H1 (cell line): Measurements from ENCODE around the gene CDCA3. TPM values are rescaled to one million over a fixed set of nuclear protein-coding genes. Genes with fewer than 3 reads are reported as not detected.
A peak's percentile ranks its signal among the peaks of the same experiment; 100 is the strongest.

Experiments
- ASH2L ChIP-seq: fragments of 200-600, 300-600 bp; sonication (generic); IDR thresholded peaks from one replicate; pipeline ENCODE4 v1.7.1; 2017; ENCODE audit warnings: low read length
- ATF2 ChIP-seq: IDR thresholded peaks from 2 replicates; pipeline ENCODE4 v1.6.1; 2012; ENCODE audit warnings: low read length, inconsistent platforms
- ATF3 ChIP-seq: IDR thresholded peaks from 2 replicates; pipeline ENCODE4 v1.6.1; 2011; ENCODE audit warnings: low read depth, mild to moderate bottlenecking, low read length; ENCODE audit not compliant: insufficient read depth
- BCL11A ChIP-seq, 2 experiments: IDR thresholded peaks; one replicate each; pipeline ENCODE4 v1.6.1; 2011; ENCODE audit warnings: low read depth in 2 of 2, low read length in 2 of 2, mild to moderate bottlenecking in 2 of 2
- BRCA1 ChIP-seq: IDR thresholded peaks from 2 replicates; pipeline ENCODE4 v1.6.1; 2012; ENCODE audit warnings: low read depth, low read length, improper control_type of control experiment
- CBX5 ChIP-seq: fragments of 300-800, 300-1000 bp; sonication (generic); IDR thresholded peaks from 2 replicates; pipeline ENCODE4 v1.7.1; 2016; ENCODE audit warnings: antibody characterized with exemption, low read length, low read depth
- CHD1 ChIP-seq: IDR thresholded peaks from 2 replicates; pipeline ENCODE4 v1.6.1; 2012; ENCODE audit warnings: low read depth, low read length, improper control_type of control experiment
- CTBP2 ChIP-seq: IDR thresholded peaks from 2 replicates; pipeline ENCODE4 v1.7.0; 2011; ENCODE audit warnings: borderline replicate concordance, mild to moderate bottlenecking, moderate library complexity, mixed read lengths, low read length; ENCODE audit not compliant: insufficient read depth, insufficient read length
- EGR1 ChIP-seq: IDR thresholded peaks from 2 replicates; pipeline ENCODE4 v1.6.1; 2011; ENCODE audit warnings: low read depth, low read length, borderline replicate concordance
- EZH2 ChIP-seq: fragments of 200-600 bp; sonication (generic); IDR thresholded peaks from 2 replicates; pipeline ENCODE4 v1.7.1; 2012; ENCODE audit warnings: low read depth, mild to moderate bottlenecking, moderate library complexity, low read length, inconsistent platforms; ENCODE audit not compliant: severe bottlenecking
- FOSL1 ChIP-seq: IDR thresholded peaks from 2 replicates; pipeline ENCODE4 v1.6.1; 2011; ENCODE audit warnings: mild to moderate bottlenecking, low read depth, low read length, moderate library complexity; ENCODE audit not compliant: insufficient read depth
- GABPA ChIP-seq: IDR thresholded peaks from 2 replicates; pipeline ENCODE4 v1.6.1; 2011; ENCODE audit warnings: mild to moderate bottlenecking, low read length, moderate library complexity, borderline replicate concordance; ENCODE audit not compliant: insufficient read depth
- KDM5A ChIP-seq: fragments of 200-600 bp; IDR thresholded peaks from 2 replicates; pipeline ENCODE4 v1.7.1; 2012; ENCODE audit warnings: mild to moderate bottlenecking, low read length, inconsistent platforms, mixed read lengths
- MAFK ChIP-seq: IDR thresholded peaks from 2 replicates; pipeline ENCODE4 v1.6.1; 2012; ENCODE audit warnings: low read depth, mild to moderate bottlenecking, improper control_type of control experiment, low read length
- NANOG ChIP-seq: IDR thresholded peaks from 2 replicates; pipeline ENCODE4 v1.6.1; 2011; ENCODE audit warnings: low read length, low read depth, mild to moderate bottlenecking, inconsistent platforms; ENCODE audit not compliant: insufficient read depth, poor library complexity, severe bottlenecking
- RXRA ChIP-seq: IDR thresholded peaks from 2 replicates; pipeline ENCODE4 v1.6.1; 2011; ENCODE audit warnings: low read depth, mild to moderate bottlenecking, low read length, moderate library complexity; ENCODE audit not compliant: insufficient read depth
- SAP30 ChIP-seq: fragments of 300-600 bp; sonication (generic); IDR thresholded peaks from 2 replicates; pipeline ENCODE4 v1.7.1; 2012; ENCODE audit warnings: low read length, moderate library complexity, mild to moderate bottlenecking, inconsistent platforms; ENCODE audit not compliant: insufficient read depth, insufficient replicate concordance
- SIN3A ChIP-seq, 2 experiments: IDR thresholded peaks in 1 of 2; conservative IDR thresholded peaks in 1 of 2; 2 replicates each; pipeline ENCODE4 v1.6.1; 2011 to 2012; ENCODE audit warnings: low read length in 2 of 2, improper control_type of control experiment in 1 of 2, low read depth in 1 of 2, mild to moderate bottlenecking in 1 of 2
- SIRT6 ChIP-seq: IDR thresholded peaks from one replicate; pipeline ENCODE4 v1.7.1; 2012; ENCODE audit warnings: low read length, inconsistent platforms
- SIX5 ChIP-seq: IDR thresholded peaks from 2 replicates; pipeline ENCODE4 v1.6.1; 2011; ENCODE audit warnings: mild to moderate bottlenecking, low read depth, low read length
- SP4 ChIP-seq: IDR thresholded peaks from 2 replicates; pipeline ENCODE4 v1.6.1; 2012; ENCODE audit warnings: low read length, inconsistent platforms
- TCF12 ChIP-seq: IDR thresholded peaks from 2 replicates; pipeline ENCODE4 v1.6.1; 2011; ENCODE audit warnings: low read depth, mild to moderate bottlenecking, low read length
- polyA plus RNA-seq, 7 experiments: library from polyadenylated mRNA; depleted of rRNA in 3 of 7; stranded (reverse) in 5 of 7; unstranded in 2 of 7; fragments of >200 nt in 5 of 7; fragments of 200-250 nt in 2 of 7; gene quantifications; 1 replicate in 5 of 7; 2 replicates in 1 of 7; 4 replicates in 1 of 7; pipeline versions ENCODE4 v1.2.1 to v1.2.3, GENCODE V29; 2011 to 2013; ENCODE audit warnings: missing spikeins in 2 of 7, mixed read lengths in 2 of 7
- total RNA-seq: library from RNA; stranded (reverse); fragmentation: NEBNext Ultra II Directional; extraction: Animal tissue kit (Norgen Biotek cat#: 25700); gene quantifications from 2 replicates; pipeline ENCODE4 v1.2.1, GENCODE V29; 2021

The CDCA3 gene
- total and polyA plus RNA-seq, 2 of the 8 experiments (the other 6 are each of a cell fraction or from before 2014, with no cell fraction given), result 47.7 to 71.2 TPM

- TF ChIP-seq ATF2 (no peak), SAP30 (peak; percentile 57), CTBP2 (no peak), SIRT6 (no peak), ATF3 (no peak), EGR1 (peak; percentile 56; the same call in 1 of the 2 replicates), EZH2 (no peak), NANOG (no peak), KDM5A (no peak), SIX5 (no peak), BCL11A (IDR thresholded peaks at IDR 0.05; ENCODE audit: low read depth in 2 of 2, low read length in 2 of 2) (no peak), GABPA (no peak), SIN3A (conservative IDR thresholded peaks at IDR 0.05 in 1 of 2, IDR thresholded peaks at IDR 0.05 in 1 of 2; ENCODE audit: low read depth in 1 of 2, low read length in 2 of 2) (peak; percentile 48 to 89; a peak in 2 of 4 replicates), RXRA (no peak), CHD1 (no peak), BRCA1 (no peak), FOSL1 (peak; percentile 93), CBX5 (no peak), TCF12 (no peak), ASH2L (peak; percentile 86), SP4 (0 out of 2 replicates have a peak, but pooled peaks have one; percentile 18), MAFK (no peak)
These were observed 22.1 kb downstream of the CDCA3 start (continued) for GRCh38 chr12:6828781-6829535.
